8988T (cell line): Measurements from ENCODE around the gene CLEC4G.
"Not testable (repeated sequence)": the region's sequence is repeated elsewhere in the genome, so short reads cannot be mapped to it uniquely, and the experiment has no call there.

ENCODE experiments used
- DNase-seq: peaks from one replicate; pipeline ENCODE4 v3.0.0; 2011

The CLEC4G gene, protein sequence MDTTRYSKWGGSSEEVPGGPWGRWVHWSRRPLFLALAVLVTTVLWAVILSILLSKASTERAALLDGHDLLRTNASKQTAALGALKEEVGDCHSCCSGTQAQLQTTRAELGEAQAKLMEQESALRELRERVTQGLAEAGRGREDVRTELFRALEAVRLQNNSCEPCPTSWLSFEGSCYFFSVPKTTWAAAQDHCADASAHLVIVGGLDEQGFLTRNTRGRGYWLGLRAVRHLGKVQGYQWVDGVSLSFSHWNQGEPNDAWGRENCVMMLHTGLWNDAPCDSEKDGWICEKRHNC

DNA sequence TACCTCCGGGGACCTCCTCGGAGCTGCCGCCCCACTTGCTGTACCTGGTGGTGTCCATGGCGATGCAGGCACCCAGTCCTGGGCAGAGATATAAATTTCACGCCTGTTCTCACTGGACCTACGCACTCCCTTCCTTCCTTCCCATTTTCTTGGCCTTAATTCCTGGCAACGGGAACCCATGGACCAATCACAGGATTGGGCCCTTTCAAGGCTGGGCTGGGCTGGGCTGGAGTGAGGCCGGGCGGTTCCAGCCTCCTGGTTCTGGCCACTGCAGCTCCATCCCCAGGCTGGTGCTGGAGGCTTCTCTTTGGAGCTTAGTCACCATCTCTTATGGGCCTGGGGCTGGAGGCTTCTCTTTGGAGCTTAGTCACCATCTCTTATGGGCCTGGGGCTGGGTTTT lies at the start of gene CLEC4G:
CLEC4G (minus strand) TSS at position 66 of the 400 bp plus-strand sequence; CDS start at position 58, 8 bp downstream.
- no peak for DNase-seq

GRCh38 chr19:7781157-7781556 lies 49.2 kb upstream of the CLEC4G start:
- DNase-seq = no peak

DNA sequence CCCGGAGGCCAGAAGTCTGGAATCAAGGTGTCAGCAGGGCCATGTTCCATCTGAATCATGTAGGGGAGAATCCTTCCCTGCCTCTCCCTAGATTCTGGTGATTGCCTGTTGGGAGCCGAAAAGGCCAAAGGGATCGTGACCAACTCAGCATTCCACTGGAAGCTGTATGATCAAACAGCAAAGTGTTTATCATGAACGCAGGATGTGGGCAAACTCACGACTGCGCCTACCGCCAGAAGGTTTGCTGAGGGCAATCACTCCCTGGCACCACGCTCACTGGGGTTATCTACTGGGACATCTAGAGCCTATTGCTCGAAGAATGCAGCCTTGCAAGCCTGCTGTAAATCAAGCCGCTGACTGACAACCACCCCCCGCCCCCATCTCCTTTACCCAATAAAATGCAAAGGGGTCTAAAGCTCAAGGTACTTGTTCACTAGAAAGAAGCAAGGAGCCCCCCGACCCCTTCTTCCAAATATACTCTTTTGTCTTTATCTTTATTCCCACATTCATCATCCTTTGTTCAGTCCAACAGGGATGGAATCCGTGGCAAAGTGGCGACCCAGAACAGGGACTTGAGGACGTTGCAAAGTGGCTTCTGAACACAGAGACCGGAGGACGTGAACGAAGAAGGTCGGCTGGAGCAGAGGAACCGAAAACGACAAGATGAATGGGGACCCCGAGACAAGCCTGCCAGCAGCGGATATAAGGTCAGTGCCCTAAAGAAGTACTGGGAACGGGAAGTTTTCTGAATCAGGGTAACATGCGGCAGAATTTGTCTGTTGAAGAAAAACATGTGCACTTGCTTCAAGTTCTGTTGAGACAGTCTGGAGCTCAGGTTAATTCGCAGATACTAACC lies 47.9 kb upstream of the CLEC4G start:
- no peak for DNase-seq

GRCh38 chr19:7778081-7778480 lies 46.2 kb upstream of the CLEC4G start:
- DNase-seq = no peak

- no peak for DNase-seq
Measured at GRCh38 chr19:7775761-7776160, 43.9 kb upstream of the CLEC4G start.

- no peak for DNase-seq
Measured at GRCh38 chr19:7773841-7774240, 41.9 kb upstream of the CLEC4G start.

DNA sequence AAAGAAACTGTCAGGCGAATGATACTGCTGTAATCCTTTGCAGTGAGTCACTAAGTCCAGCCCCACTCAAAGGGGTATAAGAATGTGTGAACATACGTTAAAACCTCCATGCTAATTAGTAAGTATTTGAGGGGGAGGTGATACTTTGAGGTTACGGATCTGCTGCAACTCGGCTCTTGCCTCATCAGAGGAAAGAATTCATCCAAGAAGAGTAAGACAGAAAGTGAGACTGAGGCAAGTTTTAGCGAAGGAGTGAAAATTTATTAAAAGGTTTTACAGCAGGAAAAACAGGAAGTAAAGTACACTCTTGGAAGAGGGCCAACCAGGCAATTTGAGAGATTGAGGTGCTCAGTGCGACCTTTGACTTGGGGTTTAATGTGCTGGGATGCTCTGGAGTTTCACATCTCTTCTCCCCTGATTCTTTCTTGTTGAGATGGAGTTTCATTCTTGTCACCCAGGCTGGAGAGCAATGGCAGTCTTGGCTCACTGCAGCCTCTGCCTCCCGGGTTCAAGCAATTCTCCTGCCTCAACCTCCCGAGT lies 40.9 kb upstream of the CLEC4G start:
- DNase-seq = no peak

DNA sequence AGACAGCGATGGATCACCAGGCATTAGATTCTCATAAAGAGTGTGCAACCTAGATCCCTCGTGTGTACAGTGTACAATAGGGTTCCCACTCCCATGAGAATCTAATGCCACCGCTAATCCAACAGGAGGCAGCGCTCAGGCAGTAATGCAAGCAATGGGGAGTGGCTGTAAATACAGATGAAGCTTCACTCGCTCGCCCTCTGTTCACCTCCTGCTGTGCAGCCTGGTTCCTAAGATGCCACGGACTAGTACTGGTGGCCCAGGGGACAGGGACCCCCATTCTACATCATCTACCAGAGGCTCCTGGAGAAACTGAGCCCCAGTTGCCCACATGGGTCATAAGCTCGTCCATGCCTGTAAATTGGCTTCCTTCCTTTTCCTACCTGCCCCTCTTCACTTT lies 39.2 kb upstream of the CLEC4G start:
- DNase-seq = no peak

GRCh38 chr19:7769171-7769570 lies 37.3 kb upstream of the CLEC4G start:
- DNase-seq = no peak

- no peak for DNase-seq
Measured at GRCh38 chr19:7767487-7767886, 35.6 kb upstream of the CLEC4G start.

DNA sequence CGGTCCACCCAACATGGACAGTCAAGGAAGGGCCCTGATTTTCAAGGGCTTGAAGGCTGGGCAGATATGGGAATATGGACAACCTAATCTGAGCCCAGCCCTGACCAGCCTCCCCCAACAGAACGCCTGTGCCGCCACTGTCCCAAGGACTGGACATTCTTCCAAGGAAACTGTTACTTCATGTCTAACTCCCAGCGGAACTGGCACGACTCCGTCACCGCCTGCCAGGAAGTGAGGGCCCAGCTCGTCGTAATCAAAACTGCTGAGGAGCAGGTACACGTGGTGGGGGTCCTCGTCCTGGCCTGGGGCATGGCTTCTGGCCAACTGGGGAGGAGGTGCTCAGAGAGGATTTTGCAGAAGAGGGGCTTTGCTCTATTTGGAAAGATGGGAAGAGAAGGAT lies 34.6 kb upstream of the CLEC4G start:
- DNase-seq = no peak

DNA sequence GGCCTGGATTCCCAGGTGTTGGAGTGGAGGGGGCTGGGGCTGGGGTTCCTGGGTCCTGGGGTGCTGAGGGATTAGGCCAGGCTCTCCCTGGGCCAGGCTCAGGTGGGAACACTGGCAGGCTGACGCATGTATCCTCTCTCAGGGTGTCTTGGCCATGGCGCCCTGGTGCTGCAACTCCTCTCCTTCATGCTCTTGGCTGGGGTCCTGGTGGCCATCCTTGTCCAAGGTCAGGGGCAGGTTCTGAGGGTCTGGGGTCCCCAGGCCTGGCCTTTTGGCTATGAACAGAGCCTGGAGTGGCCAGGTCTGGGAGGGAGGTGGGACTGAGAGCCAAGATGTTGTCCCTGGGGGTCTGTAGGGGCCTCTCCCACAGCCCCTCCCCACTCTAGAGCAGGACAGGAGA lies 33.1 kb upstream of the CLEC4G start:
- DNase-seq = not testable (repeated sequence)

DNA sequence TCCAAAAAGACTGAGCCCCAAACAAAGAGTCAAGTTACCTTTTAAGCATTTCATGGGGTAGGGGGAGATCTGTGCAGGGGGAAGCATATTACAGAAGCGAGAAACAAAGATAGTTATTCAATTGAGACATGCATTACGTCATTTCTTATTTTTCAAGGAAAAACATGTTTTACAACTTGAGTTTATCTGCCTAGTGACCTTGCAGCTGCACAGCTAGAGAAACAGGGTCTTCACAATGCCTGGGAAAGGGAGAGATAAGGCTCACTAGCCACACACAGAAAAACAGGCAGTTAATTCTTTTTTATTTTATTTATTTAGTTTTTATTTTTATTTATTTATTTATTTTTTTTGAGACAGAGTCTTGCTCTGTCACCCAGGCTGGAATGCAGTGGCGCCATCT lies 32.2 kb upstream of the CLEC4G start:
- DNase-seq = not testable (repeated sequence)

DNA sequence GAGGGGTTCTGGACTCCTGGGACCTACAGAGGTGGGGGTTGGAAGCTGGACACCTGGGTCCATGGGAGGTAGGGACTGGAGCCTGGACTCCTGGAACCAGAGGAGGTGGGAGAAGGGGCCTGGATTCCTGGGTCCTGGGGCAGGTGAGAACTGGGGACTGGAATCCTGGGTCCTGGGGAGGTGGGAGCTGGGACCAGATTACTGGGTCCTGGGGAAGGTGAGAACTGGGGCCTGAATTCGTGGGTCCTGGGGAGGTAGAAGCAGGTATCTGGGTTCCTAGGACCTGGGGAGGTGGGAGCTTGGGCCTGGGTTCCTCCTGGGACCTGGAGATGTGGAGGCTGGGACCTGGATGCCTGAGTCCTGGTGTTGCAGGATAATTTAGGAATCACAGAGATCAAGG lies 31.8 kb upstream of the CLEC4G start:
- DNase-seq = no peak

- no peak for DNase-seq
Measured at GRCh38 chr19:7762719-7763293, 30.9 kb upstream of the CLEC4G start, which contains the start of gene CLEC4M. Gene CLEC4M, plus strand, starts transcription at chr19:7763243. Its CDS starts 24 bp downstream, at chr19:7763267.

GRCh38 chr19:7759156-7759555 lies 27.2 kb upstream of the CLEC4G start:
- DNase-seq = no peak

- no peak for DNase-seq
Measured at GRCh38 chr19:7757358-7757757, 25.4 kb upstream of the CLEC4G start.

- no peak for DNase-seq
Measured at GRCh38 chr19:7756258-7756657, 24.3 kb upstream of the CLEC4G start.

DNA sequence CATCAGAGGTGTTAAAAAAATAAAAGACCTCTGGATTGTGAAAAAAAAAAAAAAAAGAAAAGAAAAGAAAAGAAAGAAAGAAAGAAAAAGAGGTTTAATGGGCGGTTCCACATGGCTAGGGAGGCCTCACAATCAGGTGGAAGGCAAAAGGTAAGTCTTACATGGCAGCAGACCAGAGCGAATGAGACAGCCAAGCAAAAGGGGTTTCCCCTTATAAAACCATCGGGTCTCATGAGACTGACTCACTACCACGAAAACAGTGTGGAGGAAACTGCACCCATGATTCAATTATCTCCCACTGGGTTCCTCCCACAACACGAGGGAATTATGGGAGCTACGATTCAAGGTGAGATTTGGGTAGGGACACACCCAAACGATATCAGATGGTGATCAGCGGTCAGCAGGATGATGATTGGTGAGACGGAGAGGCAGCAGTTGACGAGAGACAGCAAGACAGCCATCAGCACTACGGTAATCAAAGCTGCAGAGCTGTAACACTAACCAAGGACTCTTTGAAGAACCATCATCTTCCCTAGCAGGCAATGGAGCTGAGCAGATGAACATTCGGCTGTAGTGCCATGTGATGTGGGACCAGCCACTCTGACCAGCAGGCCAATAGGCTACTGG lies 19.4 kb upstream of the CLEC4G start:
- DNase-seq = no peak

DNA sequence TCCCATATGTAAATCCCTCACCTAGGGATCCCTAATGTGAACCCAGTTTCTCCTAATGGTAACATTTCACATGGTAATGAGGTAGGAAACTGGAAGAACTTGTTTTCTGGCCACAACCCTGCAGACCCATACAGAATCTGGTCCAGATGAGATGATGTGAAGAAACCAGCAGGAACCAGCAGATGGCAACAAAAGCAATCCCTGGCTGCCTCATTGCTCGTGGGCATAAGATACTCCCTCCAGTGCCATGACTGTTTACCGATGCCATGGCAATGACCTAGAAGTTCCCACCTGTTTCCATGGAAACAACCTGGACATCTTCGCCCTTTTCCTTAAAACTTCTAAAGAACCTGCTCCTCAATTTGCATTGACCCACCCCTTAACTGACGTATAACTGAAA lies 16.8 kb upstream of the CLEC4G start:
- no peak for DNase-seq

- DNase-seq = no peak
Measured at GRCh38 chr19:7748171-7748570, 16.3 kb upstream of the CLEC4G start.

DNA sequence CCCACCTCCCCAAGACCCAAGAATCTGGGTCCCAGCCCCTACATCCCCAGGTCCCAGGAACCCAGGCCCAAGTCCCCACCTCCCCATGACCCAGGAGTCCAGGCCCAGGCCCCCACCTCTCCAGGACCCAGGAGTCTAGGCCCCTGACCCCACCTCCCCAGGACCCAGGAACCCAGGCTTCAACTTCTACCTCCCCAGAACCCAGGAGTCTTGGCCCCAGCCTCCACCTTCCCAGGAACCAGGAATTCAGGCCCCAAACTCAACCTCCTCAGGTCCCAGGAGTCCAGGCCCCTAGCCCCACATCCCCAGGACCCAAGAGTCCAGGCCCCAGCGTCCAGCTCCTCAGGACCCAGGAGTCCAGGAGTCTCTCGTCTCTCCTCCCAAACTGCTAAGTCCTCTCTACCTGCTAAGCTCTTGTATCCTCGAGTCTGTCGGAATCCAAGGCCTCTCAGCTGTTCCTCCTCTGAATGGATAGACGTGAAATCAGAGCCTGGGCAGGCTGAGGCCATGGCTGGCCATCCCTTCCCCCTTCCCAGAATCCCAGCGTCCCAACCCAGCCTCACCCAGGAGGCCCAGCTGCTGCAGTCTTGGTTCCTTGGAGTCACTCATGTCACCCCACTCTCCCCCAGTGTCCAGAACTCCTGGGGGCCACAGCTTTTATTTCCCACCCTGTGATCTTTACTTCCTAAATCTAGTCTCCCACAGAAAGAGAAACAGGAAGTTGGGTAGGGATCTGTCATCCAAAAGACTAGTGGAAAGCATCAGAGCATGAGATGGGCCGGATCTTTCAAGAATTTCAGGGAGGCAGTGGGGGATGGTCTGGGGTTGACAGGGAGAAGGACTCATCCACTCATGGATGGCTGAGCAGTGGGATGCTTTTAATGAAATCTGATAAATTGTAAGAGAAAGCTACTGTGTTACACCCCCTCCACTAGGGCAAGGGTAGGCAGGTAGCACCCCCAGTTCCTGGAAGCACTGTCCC lies 15.3 kb upstream of the CLEC4G start, which contains the start of gene CD209:
CD209 (minus strand) TSS at position 632 of the 982 bp plus-strand sequence; CDS start at position 609, 23 bp downstream.
- DNase-seq = no peak
